ENCODE data around the gene VAPA. TPM values are rescaled to one million over a fixed set of nuclear protein-coding genes. Genes with fewer than 3 reads are reported as not detected.

VAPA gene
- total and polyA plus RNA-seq, 9 of the 15 experiments (the other 6 are each of a cell fraction or from before 2014, with no cell fraction given): 219 to 902 (median 526) TPM

DNA sequence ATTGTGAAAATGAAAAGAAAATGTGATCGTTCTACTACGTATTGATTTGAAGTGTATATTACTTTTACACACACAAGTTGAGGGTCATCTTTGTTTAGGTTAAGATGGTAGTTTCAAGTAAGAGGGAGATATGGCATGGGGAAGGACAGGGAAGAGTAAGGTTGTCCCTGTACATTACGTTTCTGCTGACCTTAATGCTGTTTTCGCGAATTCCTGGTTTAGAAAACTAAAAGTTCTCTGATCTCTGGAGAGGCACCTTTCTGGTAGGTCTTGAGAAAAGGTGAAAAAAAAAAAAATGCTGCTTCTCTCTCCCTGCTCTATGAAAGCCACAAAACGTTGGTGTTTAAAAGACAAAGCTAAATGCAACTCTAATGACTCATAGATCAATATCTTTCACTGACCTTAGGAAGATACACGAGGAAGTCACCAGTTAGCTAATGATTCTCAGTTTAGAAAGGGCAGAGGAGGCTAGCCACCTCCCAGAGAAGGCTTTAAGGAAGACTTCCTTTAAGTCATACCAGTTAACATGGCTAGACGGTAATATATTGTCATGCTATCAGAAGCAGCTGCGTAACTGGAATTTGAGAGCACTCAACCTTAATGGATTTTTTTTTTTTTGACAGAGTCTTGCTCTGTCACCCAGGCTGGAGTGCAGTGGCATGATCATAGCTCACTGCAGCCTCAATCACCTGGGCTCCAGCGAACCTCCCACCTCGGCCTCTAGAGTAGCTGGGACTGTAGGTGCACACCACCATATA is 14.8 kb upstream of the VAPA start (continued):
- no peak for TF ChIP-seq CBFB (CRISPR knock-in tag; IDR thresholded peaks at IDR 0.05)
- TF ChIP-seq, protein P1, sequence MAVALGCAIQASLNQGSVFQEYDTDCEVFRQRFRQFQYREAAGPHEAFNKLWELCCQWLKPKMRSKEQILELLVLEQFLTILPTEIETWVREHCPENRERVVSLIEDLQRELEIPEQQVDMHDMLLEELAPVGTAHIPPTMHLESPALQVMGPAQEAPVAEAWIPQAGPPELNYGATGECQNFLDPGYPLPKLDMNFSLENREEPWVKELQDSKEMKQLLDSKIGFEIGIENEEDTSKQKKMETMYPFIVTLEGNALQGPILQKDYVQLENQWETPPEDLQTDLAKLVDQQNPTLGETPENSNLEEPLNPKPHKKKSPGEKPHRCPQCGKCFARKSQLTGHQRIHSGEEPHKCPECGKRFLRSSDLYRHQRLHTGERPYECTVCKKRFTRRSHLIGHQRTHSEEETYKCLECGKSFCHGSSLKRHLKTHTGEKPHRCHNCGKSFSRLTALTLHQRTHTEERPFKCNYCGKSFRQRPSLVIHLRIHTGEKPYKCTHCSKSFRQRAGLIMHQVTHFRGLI (CRISPR knock-in tag; IDR thresholded peaks at IDR 0.05): peak; percentile 71
- no peak for TF ChIP-seq ZNF12 (CRISPR knock-in tag; IDR thresholded peaks at IDR 0.05)
- TF ChIP-seq, protein P2, sequence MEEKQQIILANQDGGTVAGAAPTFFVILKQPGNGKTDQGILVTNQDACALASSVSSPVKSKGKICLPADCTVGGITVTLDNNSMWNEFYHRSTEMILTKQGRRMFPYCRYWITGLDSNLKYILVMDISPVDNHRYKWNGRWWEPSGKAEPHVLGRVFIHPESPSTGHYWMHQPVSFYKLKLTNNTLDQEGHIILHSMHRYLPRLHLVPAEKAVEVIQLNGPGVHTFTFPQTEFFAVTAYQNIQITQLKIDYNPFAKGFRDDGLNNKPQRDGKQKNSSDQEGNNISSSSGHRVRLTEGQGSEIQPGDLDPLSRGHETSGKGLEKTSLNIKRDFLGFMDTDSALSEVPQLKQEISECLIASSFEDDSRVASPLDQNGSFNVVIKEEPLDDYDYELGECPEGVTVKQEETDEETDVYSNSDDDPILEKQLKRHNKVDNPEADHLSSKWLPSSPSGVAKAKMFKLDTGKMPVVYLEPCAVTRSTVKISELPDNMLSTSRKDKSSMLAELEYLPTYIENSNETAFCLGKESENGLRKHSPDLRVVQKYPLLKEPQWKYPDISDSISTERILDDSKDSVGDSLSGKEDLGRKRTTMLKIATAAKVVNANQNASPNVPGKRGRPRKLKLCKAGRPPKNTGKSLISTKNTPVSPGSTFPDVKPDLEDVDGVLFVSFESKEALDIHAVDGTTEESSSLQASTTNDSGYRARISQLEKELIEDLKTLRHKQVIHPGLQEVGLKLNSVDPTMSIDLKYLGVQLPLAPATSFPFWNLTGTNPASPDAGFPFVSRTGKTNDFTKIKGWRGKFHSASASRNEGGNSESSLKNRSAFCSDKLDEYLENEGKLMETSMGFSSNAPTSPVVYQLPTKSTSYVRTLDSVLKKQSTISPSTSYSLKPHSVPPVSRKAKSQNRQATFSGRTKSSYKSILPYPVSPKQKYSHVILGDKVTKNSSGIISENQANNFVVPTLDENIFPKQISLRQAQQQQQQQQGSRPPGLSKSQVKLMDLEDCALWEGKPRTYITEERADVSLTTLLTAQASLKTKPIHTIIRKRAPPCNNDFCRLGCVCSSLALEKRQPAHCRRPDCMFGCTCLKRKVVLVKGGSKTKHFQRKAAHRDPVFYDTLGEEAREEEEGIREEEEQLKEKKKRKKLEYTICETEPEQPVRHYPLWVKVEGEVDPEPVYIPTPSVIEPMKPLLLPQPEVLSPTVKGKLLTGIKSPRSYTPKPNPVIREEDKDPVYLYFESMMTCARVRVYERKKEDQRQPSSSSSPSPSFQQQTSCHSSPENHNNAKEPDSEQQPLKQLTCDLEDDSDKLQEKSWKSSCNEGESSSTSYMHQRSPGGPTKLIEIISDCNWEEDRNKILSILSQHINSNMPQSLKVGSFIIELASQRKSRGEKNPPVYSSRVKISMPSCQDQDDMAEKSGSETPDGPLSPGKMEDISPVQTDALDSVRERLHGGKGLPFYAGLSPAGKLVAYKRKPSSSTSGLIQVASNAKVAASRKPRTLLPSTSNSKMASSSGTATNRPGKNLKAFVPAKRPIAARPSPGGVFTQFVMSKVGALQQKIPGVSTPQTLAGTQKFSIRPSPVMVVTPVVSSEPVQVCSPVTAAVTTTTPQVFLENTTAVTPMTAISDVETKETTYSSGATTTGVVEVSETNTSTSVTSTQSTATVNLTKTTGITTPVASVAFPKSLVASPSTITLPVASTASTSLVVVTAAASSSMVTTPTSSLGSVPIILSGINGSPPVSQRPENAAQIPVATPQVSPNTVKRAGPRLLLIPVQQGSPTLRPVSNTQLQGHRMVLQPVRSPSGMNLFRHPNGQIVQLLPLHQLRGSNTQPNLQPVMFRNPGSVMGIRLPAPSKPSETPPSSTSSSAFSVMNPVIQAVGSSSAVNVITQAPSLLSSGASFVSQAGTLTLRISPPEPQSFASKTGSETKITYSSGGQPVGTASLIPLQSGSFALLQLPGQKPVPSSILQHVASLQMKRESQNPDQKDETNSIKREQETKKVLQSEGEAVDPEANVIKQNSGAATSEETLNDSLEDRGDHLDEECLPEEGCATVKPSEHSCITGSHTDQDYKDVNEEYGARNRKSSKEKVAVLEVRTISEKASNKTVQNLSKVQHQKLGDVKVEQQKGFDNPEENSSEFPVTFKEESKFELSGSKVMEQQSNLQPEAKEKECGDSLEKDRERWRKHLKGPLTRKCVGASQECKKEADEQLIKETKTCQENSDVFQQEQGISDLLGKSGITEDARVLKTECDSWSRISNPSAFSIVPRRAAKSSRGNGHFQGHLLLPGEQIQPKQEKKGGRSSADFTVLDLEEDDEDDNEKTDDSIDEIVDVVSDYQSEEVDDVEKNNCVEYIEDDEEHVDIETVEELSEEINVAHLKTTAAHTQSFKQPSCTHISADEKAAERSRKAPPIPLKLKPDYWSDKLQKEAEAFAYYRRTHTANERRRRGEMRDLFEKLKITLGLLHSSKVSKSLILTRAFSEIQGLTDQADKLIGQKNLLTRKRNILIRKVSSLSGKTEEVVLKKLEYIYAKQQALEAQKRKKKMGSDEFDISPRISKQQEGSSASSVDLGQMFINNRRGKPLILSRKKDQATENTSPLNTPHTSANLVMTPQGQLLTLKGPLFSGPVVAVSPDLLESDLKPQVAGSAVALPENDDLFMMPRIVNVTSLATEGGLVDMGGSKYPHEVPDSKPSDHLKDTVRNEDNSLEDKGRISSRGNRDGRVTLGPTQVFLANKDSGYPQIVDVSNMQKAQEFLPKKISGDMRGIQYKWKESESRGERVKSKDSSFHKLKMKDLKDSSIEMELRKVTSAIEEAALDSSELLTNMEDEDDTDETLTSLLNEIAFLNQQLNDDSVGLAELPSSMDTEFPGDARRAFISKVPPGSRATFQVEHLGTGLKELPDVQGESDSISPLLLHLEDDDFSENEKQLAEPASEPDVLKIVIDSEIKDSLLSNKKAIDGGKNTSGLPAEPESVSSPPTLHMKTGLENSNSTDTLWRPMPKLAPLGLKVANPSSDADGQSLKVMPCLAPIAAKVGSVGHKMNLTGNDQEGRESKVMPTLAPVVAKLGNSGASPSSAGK (IDR thresholded peaks at IDR 0.05): 0 out of 2 replicates have a peak, but pooled peaks have one; percentile 21
- TF ChIP-seq, protein P3, sequence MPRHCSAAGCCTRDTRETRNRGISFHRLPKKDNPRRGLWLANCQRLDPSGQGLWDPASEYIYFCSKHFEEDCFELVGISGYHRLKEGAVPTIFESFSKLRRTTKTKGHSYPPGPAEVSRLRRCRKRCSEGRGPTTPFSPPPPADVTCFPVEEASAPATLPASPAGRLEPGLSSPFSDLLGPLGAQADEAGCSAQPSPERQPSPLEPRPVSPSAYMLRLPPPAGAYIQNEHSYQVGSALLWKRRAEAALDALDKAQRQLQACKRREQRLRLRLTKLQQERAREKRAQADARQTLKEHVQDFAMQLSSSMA (CRISPR knock-in tag; IDR thresholded peaks at IDR 0.05): no peak
- TF ChIP-seq, protein P4, sequence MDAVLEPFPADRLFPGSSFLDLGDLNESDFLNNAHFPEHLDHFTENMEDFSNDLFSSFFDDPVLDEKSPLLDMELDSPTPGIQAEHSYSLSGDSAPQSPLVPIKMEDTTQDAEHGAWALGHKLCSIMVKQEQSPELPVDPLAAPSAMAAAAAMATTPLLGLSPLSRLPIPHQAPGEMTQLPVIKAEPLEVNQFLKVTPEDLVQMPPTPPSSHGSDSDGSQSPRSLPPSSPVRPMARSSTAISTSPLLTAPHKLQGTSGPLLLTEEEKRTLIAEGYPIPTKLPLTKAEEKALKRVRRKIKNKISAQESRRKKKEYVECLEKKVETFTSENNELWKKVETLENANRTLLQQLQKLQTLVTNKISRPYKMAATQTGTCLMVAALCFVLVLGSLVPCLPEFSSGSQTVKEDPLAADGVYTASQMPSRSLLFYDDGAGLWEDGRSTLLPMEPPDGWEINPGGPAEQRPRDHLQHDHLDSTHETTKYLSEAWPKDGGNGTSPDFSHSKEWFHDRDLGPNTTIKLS (IDR thresholded peaks at IDR 0.05; ENCODE audit: borderline replicate concordance, low read depth): peak; percentile 57; the same call in 1 of the 2 replicates
- TF ChIP-seq SMAD4 (CRISPR knock-in tag; conservative IDR thresholded peaks at IDR 0.05): peak; percentile 89
- TF ChIP-seq SNRNP70 (optimal IDR thresholded peaks at IDR 0.05; ENCODE audit: low read depth, low read length): no peak
- TF ChIP-seq MYNN (IDR thresholded peaks at IDR 0.05): 0 out of 2 replicates have a peak, but pooled peaks have one; percentile 67
- no peak for TF ChIP-seq MYNN (CRISPR knock-in tag; IDR thresholded peaks at IDR 0.05)
